Ishikawa (cell line): ENCODE measurements around the gene TRABD.

Source experiments
- CEBPB ChIP-seq: IDR thresholded peaks from 2 replicates; pipeline ENCODE4 v1.6.1; 2012
- CREB1 ChIP-seq: IDR thresholded peaks from 2 replicates; pipeline ENCODE4 v1.6.1; 2012; ENCODE audit warnings: low read depth
- EGR1 ChIP-seq: IDR thresholded peaks from 2 replicates; pipeline ENCODE4 v1.6.1; 2012
- EP300 ChIP-seq: IDR thresholded peaks from 2 replicates; pipeline ENCODE4 v1.6.1; 2012; ENCODE audit warnings: borderline replicate concordance
- FOXM1 ChIP-seq: IDR thresholded peaks from 2 replicates; pipeline ENCODE4 v1.6.1; 2012; ENCODE audit warnings: low read depth, borderline replicate concordance
- MAX ChIP-seq: IDR thresholded peaks from 2 replicates; pipeline ENCODE4 v1.6.1; 2012
- NFIC ChIP-seq: IDR thresholded peaks from 2 replicates; pipeline ENCODE4 v1.6.1; 2012
- RAD21 ChIP-seq: IDR thresholded peaks from 2 replicates; pipeline ENCODE4 v1.6.1; 2012; ENCODE audit warnings: low read depth
- REST ChIP-seq: IDR thresholded peaks from 2 replicates; pipeline ENCODE4 v1.6.1; 2012; ENCODE audit warnings: low read depth, mild to moderate bottlenecking
- TAF1 ChIP-seq: IDR thresholded peaks from 2 replicates; pipeline ENCODE4 v1.6.1; 2012; ENCODE audit warnings: low read depth, mild to moderate bottlenecking
- TCF12 ChIP-seq: IDR thresholded peaks from 2 replicates; pipeline ENCODE4 v1.6.1; 2012; ENCODE audit warnings: low read depth
- TEAD4 ChIP-seq: IDR thresholded peaks from 2 replicates; pipeline ENCODE4 v1.6.1; 2012
- USF1 ChIP-seq: IDR thresholded peaks from 2 replicates; pipeline ENCODE4 v1.6.1; 2012
- YY1 ChIP-seq: IDR thresholded peaks from 2 replicates; pipeline ENCODE4 v1.6.1; 2012; ENCODE audit warnings: low read depth
- ZBTB7A ChIP-seq: IDR thresholded peaks from 2 replicates; pipeline ENCODE4 v1.6.1; 2012; ENCODE audit warnings: low read depth

Gene TRABD

DNA sequence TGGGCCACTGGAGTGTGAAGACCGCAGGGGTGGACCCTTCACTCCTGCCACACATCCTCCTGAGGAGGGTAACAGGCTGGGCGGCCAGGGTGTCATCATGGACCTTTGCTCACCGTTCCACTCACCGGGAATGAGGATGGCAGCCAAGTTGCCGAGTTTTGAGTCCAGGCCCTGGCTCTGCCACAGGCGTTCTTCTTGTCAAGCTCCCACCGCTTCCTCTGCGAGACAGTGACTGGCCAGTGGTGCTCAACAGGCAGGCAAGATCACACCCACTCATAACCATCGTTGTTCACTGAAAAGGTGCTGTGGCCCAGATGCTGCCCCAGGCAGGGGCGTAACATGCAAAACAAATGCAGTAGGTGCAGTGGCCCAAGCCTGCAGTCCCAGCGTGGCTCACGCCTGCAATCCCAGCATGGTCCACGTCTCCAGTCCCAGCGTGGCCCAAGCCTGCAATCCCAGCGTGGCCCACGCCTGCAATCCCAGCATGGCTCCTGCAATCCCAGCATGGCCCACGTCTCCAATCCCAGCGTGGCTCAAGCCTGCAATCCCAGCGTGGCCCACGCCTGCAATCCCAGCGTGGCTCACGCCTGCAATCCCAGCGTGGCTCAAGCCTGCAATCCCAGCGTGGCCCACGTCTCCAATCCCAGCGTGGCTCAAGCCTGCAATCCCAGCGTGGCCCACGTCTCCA, 20.1 kb upstream of the TRABD start:
- TF ChIP-seq REST = no peak
- TF ChIP-seq NFIC = no peak
- TF ChIP-seq EP300 = no peak
- TF ChIP-seq MAX = no peak
- TF ChIP-seq USF1 = no peak
- TF ChIP-seq TCF12 = no peak

- TF ChIP-seq TAF1 (no peak), YY1 (no peak), TEAD4 (no peak), USF1 (no peak), NFIC (no peak), CEBPB (no peak), CREB1 (no peak), REST (no peak), TCF12 (no peak), EP300 (no peak), FOXM1 (no peak), EGR1 (no peak), RAD21 (no peak)
Observed at GRCh38 chr22:50167689-50168489, 17.8 kb upstream of the TRABD start.

DNA sequence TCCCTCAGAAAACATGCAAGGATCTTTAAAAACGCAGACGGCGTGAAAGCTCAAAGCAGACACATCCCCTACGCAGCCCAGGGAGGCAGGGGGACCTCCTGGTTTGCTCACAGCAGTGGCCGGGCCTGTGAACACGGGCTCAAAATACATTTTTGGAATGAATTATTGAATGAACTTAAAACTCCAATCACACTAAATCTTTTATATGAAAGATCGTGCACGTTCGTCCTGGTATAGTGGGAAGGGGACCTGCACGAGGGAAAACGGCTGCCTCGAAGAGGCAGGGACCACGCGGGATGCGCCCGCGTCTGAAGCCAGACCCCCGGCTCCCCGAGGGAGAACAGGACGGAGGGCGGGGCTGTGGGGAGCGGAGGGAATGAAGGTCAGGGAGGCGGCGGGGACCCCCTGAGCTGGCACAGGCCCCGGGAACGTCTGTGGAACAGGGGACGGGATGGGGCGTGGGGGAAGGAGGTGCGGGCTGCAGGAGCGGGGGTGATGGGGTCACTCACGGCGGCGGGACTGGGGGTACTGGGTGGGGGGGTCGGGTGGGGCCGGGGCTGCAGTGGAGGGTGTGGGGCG, 16.4 kb upstream of the TRABD start:
- no peak for TF ChIP-seq MAX
- no peak for TF ChIP-seq ZBTB7A
- no peak for TF ChIP-seq CREB1
- TF ChIP-seq EP300 = no peak
- TF ChIP-seq NFIC = no peak
- no peak for TF ChIP-seq TEAD4
- TF ChIP-seq TAF1 = no peak
- no peak for TF ChIP-seq YY1
- no peak for TF ChIP-seq TCF12
- TF ChIP-seq FOXM1 = no peak
- no peak for TF ChIP-seq RAD21
- no peak for TF ChIP-seq REST
- no peak for TF ChIP-seq USF1
- no peak for TF ChIP-seq EGR1
